HG03439 (cell line): Measurements from ENCODE around the gene PDE7B.
A peak's percentile ranks its signal among the peaks of the same experiment; 100 is the strongest.
"Not testable (repeated sequence)": the region's sequence is repeated elsewhere in the genome, so short reads cannot be mapped to it uniquely, and the experiment has no call there.

Source experiments
- ATAC-seq: cut with Tn5 transposase; IDR thresholded peaks from one replicate; pipeline ENCODE4 v1.9.1; 2021; ENCODE audit warnings: mild to moderate bottlenecking, moderate library complexity; ENCODE audit not compliant: unreplicated experiment

Gene PDE7B

DNA sequence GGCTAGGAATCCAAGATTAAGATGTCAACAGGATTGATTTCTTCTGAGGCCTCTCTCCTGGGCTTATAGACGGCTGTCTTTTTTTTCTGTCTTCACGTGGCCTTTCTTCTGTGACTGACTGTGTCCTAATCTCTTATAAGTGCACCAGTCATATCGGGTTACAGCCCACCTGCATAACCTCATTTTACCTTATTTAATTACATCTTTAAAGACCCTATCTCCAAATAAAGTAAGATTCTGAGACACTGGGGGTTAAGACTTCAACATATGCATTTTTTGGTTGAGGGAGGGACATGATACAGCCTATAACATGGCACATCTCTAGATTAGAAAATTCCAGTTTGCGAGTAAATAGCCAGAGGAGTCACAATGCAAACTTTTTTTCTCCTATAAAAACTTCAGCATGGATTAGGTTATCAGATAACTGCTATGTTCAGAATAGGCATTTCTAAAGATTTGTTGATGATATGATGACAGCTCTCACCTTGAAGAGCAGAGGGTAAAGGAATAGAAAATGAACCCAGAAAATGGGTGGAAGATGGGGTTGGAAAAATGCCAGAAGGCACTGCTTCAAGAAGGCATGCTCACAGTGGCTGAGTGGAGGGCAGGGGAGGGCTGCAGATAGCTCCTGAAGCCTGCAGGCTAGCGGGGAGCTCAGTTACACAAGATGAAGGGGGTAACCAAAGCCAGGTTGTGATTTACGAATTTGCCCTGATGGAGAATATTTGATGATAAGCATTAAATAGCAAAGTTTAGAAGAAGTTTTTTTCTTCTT, 8.7 kb upstream of the PDE7B start:
- ATAC-seq: no peak

DNA sequence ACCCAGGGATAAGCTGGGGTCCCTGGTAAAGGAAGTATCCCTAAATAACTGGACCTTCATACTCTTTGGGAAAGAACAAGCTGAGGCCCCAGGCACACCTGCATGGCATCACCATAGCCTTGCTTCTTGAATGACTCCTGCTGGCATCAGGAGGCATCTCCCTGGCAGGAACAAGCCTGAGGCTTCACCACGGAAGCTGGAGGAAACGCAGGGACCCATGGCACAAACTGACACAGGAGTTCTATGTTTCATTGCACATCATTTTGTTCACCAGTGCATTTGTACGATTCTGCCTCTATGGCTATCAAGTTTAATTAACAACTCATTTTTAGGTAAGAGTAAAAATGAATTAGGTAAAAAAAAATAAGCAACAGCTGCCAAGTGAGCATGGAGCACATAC, 619 bp upstream of the PDE7B start:
- ATAC-seq: no peak

DNA sequence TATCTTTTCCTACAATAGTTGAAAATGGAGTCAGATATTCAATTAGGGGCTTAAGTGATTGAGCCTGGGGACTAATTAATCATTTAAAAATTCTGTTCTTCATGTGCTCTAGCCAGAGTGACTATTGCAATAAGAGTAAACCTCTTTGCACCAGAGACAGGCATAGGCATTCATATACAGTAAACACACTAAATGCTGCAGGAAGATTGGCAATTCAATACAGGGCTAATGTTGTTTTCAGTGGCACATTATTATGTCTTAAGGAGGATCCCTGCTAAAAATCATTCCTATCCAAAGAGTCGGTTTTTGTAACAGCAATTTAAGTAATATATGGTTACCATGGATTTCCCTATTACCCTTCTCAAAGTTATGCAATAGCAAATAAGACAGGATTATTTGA, 1.2 kb downstream of the PDE7B start:
- no peak for ATAC-seq

DNA sequence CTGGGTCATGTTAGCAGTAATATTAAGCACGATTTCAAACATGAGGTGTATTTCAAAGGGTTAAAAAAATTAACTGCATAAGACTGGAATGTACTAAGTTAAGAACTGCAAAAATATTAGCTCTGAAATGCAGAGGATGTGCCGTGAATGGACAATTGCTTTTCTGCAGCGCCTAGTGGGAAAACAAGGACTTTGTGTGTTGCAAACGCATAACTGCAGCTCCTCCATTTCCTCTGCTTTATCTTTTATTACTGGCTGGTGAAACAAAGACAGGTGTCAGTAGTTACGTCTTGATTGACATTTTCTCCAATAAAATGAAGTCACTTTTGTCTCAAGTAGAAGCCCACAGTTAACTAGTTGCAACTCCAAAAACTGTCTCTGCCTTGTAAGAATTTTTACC, 1.7 kb downstream of the PDE7B start:
- no peak for ATAC-seq

DNA sequence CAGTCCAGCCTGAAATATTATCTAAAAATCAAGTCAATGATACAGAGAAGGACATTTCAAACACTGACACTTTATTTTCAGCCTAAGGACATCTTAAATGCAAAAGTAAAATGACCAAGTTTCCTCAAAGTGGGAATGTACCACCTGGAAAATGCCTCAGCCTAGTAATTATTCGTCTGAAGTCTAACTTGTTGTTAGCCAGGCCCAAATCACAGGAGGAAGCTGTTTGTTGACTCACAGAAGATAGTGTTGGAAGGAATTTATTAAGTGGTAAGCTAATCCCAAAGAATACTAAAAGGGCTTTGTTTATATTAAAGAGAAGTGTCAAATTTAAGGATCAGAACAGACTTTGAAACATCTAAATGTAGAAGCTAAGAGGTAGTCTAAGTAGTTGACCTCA, 2.5 kb downstream of the PDE7B start:
- ATAC-seq: no peak

DNA sequence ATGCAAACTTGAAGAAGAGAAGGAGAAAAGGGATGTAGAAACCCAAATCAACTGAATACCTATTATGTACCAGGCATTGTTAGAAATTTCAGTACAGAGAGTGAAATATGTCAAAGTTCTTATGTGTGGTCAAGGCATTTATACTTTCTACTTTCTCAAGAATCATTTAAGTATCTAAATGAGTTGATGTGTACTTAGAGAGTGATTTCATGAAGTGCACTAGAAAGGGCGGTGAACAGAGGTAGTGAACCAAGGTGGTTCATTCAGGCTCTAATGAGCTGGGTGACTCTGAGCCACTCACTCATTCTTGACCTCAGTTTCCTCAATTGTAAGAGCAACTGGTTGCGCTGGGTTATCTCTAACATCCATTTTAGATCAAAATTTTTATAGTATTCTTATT, 3.3 kb downstream of the PDE7B start:
- ATAC-seq: no peak

DNA sequence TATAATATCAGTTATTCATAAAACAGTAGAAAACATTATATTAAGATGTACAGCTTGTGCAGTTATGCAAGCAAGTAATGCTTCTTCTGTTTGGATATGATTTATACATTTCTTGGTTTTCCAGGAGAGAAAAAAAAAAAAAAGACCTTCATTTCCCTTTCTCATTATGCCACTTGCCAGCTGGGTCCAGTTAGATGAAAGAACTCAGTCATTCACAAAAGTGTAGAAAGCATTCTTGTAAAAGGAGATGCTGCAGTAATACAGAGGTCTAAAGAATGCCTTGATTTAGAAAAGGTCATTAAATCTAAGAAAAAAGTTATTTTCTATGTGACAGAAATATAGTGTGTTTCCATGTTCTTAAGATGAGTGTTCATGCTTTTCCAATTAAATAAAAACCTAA, 7.4 kb downstream of the PDE7B start:
- no peak for ATAC-seq

DNA sequence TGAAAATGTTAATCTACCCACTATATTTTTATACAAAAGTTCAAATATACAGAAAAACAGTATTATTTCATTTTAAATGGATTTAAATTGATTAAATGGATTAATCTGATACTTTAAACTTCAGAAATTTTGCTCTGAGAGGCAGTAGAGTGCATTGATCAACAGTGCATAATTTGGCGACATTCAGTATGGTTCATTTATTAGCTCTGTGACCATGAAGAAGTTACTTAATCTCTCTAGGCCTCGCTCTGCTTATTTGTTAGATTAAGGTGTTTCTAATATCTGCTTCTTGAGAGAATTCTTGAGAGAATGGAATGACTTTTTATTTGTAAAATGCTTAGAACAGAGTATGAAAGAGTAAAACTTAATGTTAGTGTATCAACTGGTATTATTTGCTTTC, 8.9 kb downstream of the PDE7B start:
- ATAC-seq: no peak

DNA sequence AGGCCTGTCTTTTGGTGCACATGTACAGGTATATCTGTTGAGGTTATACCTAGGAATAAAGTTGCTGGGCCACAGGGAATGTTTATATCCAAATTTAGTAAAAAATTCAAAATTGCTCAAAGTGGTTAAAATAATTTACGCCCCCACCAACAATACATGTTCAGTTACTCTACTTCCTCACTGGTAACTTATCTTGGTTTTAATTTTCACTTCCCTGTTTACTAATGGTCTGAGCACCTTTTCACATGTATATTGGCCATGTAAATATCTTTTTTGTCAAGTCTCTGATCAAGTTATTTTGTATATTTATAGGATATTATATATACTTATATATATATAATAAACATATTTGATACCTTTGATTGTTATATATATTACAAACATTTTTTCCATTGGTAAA, 9.7 kb downstream of the PDE7B start:
- ATAC-seq: no peak

DNA sequence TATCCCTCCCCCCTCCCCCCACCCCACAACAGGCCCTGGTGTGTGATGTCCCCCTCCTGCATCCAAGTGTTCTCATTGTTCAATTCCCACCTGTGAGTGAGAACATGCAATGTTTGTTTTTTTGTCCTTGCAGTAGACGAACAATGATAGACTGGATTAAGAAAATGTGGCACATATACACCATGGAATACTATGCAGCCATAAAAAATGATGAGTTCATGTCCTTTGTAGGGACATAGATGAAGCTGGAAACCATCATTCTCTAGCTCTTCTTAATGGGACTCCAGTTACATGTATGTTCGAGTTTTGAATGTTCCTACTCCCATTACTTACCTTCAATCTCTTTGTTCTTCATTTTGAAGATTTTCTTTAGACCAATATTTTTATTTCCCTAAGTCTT, 13.4 kb downstream of the PDE7B start:
- not testable (repeated sequence) for ATAC-seq

DNA sequence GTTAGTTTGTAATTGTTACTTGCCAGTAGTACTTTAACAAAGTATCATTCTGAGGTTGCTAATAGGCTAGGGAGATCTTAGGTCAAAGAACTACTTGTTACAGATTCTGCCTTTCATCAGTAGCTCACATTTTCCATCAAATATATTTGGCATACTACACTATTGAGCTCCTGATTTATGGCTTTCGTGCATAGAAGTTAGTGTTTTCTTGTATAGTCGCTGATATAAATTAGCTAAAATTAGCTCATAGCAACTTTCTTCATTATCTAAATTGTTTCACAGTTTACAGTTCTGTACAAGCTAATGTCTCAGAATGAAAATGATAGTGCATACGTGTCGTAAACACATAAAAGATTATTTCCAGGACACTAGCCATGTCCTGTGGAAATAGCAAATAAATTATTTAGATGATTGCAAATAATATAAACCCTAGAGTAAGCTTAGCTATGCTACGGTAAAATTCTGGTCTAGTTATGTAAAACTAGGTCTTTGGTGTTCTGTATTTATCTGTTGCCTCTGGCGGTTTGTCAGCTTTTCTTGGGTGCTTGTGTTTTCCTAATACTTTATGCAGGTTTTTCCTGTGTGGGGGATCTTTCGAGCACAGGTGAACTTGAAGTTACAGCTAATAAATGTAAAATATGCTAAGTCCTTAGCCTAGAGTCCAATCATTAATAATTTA, 15.1 kb downstream of the PDE7B start:
- no peak for ATAC-seq

DNA sequence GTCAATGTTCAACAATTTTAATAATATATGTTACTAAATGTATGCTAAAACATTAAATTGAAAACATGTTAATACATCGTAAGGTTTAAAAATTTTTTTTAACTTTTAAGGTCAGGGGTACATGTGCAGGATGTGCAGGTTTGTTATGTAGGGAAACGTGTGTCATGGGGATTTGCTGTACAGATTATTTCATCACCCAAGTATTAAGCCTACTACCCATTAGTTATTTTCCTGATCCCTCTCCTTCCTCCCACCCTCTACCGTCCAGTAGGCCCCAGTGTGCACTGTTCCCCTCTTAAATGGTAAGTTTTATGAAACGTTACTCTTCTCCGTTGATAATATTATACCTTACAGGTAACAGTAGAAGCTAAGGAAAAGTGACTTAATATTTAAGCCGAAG, 15.8 kb downstream of the PDE7B start:
- no peak for ATAC-seq

DNA sequence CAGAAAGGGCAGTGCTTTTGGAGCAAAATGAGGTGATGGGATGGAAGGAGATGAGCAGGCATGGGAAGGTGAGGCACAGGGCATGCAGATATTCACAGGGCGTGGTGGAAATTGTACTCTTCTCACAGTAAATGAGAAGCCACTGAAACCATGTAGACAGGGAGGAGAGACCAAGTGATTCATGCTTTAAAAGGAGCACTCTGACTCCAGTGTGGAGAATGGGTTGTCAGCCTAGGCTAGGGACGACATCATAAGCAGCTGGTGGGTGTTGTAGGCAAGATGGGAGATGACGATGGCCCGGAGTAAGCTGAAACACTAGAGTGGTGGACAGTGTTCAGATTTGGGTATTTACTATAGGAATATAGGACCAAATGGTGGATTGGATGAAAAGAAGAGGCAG, 18.4 kb downstream of the PDE7B start:
- ATAC-seq: no peak

DNA sequence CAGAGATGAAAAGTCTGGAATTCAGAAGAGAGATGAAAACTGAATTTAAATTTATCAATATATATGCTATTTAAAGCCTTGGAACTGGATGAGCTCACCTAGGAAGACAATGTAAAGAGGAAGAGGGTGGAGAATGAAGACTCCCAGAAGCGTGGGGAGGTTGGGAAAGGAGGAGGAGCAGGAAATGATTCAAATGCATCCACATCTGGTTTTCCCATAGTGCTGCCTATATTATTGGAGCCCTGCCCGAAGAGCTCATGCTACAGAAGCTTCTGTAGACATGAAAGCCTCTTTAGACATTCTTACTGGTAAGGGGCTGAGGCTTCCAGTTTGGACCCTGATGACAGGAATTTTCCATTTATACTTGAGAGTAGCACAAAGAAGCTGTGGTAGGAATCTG, 19.2 kb downstream of the PDE7B start:
- no peak for ATAC-seq

DNA sequence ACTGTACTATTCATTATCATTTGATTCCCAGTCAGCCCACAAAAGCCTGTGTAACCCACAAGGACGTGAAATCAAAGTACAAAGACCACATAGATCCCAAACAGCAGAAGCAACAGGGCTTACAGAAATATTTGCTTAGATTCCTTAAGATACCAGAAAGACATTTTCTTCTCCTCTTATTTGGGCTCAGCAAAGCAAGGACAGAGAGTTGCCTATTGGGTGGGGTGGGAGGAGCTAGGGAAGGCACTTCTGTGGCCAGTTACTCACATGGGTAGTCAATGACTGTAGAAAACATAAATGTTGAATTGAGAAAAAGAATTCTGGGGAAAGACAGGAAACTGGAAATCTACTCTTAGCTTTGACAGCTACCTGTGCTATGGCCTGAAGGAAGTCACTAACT, 19.8 kb downstream of the PDE7B start:
- no peak for ATAC-seq

DNA sequence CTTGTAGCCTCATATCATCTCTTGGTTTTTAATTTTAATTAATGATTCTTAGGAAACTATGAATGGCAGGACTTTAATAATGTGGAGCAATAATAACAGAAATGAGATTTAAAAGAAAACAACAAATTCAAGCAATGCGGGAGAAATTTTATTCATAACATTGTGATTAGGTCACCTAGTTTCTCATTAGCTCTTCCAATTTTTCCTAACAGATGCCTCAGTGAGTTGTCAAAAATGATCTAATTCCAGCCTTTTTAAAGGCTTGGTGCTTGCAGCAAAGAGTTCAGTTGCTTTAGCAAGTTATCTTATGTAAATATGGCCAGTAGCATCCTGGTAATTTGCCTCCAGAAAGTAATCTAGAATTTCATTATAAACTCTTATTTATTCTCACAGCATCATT, 20.4 kb downstream of the PDE7B start:
- no peak for ATAC-seq

DNA sequence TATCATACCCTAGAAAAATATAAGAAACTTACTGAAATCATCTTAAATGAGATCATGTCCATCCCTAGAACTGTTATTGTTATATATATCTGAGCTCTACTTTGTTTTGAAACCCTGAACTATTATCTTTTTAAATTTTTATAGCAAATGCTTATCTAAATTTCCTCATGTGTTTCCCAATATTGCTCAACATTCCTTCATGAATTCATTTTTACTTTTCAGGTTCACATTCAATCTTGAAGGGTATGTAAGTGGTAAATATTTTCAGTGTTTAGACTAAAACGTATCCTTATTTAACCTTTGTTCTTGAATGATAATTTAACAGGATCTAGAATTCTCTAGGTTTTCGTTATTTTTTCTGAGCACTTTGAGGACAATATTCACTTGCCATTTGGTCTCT, 23.9 kb downstream of the PDE7B start:
- no peak for ATAC-seq

DNA sequence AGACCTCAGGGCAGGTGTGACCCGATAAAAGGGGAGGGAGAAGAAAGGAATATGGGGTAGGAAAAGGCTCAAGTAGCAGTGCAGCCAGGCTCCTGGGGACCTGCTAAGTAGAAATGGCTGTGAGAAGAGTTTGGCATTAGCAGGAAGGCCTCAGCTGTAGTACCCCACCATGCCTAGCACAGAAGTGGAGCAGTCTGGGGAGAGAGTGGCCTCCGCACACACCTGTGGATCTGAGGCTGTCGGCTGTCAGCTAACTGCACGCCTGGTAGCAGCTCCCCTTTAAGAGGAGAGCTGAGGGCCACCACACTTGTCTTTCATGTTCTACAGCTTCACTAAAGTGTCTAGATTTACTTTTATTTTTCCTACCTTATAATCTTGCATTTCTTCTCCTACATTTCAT, 24.6 kb downstream of the PDE7B start:
- ATAC-seq: no peak

DNA sequence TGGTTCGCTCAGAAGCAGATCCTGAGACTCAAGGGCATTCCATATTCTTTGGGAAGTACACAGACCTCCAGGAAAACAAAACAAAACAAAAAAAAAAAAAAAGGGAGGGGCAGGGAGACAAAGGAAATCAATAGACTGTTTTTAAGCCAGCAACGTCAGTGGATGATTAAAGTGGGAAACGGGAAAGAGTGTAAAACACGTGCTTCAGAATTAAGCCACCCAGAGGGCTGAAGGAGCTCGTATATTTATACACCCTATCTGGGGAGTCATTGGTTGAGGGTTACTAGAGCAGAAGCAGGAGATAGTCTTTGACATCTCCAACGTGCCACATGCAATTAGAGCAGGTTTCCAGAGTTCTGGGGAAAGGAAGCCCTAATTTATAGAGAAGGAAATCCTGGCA, 26.2 kb downstream of the PDE7B start:
- no peak for ATAC-seq

DNA sequence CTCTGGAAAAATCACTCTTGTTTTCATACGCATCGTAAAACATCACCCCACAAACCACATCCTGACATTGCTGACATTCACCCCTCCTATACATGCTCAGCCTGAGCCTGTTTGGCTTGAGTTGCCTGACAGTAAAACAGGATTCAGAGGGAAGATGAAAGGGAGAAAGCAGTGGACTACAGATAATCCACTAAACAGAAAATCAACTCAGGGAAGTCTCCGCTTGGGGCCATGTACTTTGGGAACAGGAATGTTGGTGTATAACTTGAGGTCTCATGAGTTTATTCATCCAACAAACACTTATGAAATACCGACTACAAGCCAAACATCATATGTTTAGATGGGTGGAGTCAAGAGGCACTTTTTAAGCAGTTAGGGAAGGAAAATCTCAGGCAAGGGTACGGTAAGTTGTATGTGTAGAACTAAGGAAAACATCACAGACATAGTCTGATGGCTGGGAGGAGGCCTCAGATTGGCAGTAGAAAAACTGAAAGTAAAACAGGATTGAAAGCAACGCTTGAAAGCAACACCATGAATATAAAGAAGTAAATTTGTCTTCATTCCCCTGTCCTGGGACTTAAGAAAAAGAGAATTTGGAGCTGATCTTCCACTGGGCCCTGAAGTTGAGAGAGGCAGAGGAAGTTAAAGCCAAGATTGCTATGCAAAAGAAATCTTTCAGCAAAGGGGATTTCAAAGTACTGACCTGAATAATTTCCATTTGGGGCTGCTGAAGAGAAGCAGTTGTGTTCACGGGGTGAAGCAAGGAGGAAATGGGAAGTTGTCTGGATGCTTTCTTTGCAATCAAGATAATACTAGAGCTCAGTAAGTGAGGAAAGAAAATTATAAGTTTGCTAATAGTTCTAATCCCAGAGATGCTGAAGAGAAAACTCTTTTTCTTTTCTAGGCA, 28.8 kb downstream of the PDE7B start:
- ATAC-seq: peak; percentile 85

DNA sequence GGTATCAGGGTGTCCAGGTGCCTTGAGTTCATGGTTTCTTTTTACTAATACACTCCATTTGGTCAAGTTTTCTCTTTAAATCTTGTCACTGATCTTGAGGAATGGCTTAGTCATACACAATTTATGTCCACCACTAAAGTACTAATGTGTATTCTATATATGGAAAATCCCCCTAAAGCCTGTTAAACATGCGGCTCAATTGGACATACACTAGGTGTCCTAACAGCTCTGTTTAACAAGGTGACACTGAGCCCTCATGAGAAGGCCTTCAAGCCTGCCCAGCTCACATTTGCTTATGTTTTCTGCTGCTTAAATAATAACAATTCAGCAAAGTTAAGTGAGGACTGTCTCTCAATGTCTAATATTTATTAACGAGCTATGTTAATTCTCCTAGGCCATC, 31.5 kb downstream of the PDE7B start:
- no peak for ATAC-seq

DNA sequence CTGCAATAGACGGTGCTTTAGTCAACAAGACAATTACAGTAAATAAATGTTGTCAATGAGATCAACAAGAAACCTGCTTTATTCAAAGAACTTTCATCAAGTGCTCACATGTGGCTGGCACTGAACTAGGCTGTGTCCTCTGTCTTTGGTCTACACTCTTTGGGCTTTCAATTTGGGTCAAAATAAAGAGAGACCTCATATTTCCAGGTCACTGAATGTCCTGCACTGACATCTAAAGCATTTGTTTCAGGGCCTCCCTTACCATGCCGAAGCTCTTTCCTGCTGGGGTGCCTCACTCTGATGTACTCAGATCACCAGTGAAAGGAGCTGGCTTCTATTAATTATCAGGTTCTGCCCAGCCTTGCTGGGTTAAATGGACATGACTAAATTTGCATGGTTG, 32.0 kb downstream of the PDE7B start:
- no peak for ATAC-seq
